Measurements from ENCODE around the gene RIPOR1. TPM values are rescaled to one million over a fixed set of nuclear protein-coding genes. Genes with fewer than 3 reads are reported as not detected.

Gene RIPOR1
- polyA plus RNA-seq, 1 of the 3 experiments (the other 2 are of a cell fraction) = 24.7 TPM

GRCh38 chr16:67565470-67566100, 37.0 kb downstream of the RIPOR1 start:
- Histone ChIP-seq H3K27ac (ENCODE audit: low read depth in 2 of 2, low read length in 1 of 2) (no peak overlapping the region), H3K79me2 (ENCODE audit: insufficient read depth) (peaks cover 86% of the 10 kb centered on the region), H3K4me2 (no peak overlapping the region), H3K4me3 (ENCODE audit: low read depth in 2 of 2, low read length in 1 of 2) (no peak overlapping the region), H3K27me3 (ENCODE audit: insufficient read depth) (no peaks in the 10 kb centered on the region), H3K9me3 (no peaks in the 10 kb centered on the region), H3K9ac (no peak overlapping the region), H3K9me2 (no peaks in the 10 kb centered on the region), H3F3A (replicated peaks; ENCODE audit: insufficient read depth) (peaks cover 26% of the 10 kb centered on the region), H3K4me1 (ENCODE audit: control insufficient read depth in 1 of 2, insufficient read depth in 2 of 2, low read depth in 1 of 2, low read length in 1 of 2) (peaks cover 0 to 13% of the 10 kb centered on the region in 2 experiments; a peak in 2 of 4 replicates), H3K36me3 (replicated peaks in 1 of 2; ENCODE audit: control insufficient read depth in 1 of 2, insufficient read depth in 2 of 2, low read length in 1 of 2) (no peaks in the 10 kb centered on the region), H2AFZ (ENCODE audit: low read depth) (no peak overlapping the region), H4K20me1 (ENCODE audit: insufficient read depth) (peaks cover 62% of the 10 kb centered on the region)
- ChIA-PET POLR2A (no interaction called here), CTCF (interaction anchor here (1.2 to 6.6 kb wide), 2 partner anchors 44 to 79 kb away, joined by 5 to 81 read pairs; partner anchors contain the start of gene CARMIL2)
- WGBS (ENCODE audit: low lambda C conversion rate) = 96% methylated on average over 8 of the region's 8 CpGs
- TF ChIP-seq USF2 (IDR thresholded peaks at IDR 0.05; ENCODE audit: borderline replicate concordance, low read depth, low read length) (no peak), JUND (IDR thresholded peaks at IDR 0.05) (no peak), RCOR1 (IDR thresholded peaks at IDR 0.05; ENCODE audit: low read length) (no peak), TEAD4 (IDR thresholded peaks at IDR 0.05; ENCODE audit: borderline replicate concordance, insufficient read depth) (no peak)
- no peak for DNase-seq

DNA sequence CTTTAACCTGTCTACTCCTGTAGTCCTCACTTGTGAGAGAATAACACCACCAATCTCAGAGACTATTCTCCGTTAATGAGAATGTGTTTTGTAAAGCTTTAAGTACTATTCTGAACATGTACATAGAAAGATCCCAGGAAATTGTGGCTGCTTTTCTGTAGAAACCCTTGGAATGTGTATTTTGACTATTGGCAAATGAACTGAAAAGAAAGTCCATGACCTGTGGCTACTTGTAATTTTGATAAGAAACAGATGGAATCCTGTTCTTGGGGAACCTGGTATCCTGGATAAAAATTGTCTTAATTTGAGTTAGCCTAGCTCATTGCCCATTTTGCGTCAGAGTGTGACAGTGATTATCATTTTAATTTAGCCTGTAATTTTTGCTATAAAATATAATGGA, 42.8 kb downstream of the RIPOR1 start:
- peak overlapping the region; percentile 54 to 88 for H3K27ac ChIP-seq (ENCODE audit: low read depth in 2 of 2, low read length in 1 of 2)
- H2AFZ ChIP-seq (ENCODE audit: low read depth) = no peak overlapping the region
- ChIA-PET CTCF (interaction anchor here (0.7 to 4.1 kb wide), 5 partner anchors 9 to 90 kb away, joined by 3 to 21 read pairs (median 3); partner anchors contain the start of genes CARMIL2 and CTCF), POLR2A (interaction anchor here (0.9 kb wide), 1 partner anchor 15 kb away, joined by 3 read pairs; no protein-coding TSS in a partner anchor)
- H3K36me3 ChIP-seq (replicated peaks in 1 of 2; ENCODE audit: control insufficient read depth in 1 of 2, insufficient read depth in 2 of 2, low read length in 1 of 2) = peaks cover 0 to 28% of the 10 kb centered on the region in 2 experiments
- H3K79me2 ChIP-seq (ENCODE audit: insufficient read depth) = peaks cover 99% of the 10 kb centered on the region
- peak overlapping the region; percentile 50; the same call in 1 of the 2 replicates for H3K9ac ChIP-seq
- 50% methylated on average over 2 of the region's 2 CpGs for WGBS (ENCODE audit: low lambda C conversion rate)
- H3F3A ChIP-seq (replicated peaks; ENCODE audit: insufficient read depth) = peaks cover 30% of the 10 kb centered on the region
- peak overlapping the region in 1 of 2 experiments; percentile 9; a peak in 2 of 4 replicates for H3K4me3 ChIP-seq (ENCODE audit: low read depth in 2 of 2, low read length in 1 of 2)
- no peaks in the 10 kb centered on the region for H3K27me3 ChIP-seq (ENCODE audit: insufficient read depth)
- DNase-seq = no peak
- H3K9me3 ChIP-seq = no peaks in the 10 kb centered on the region
- TF ChIP-seq NFIC (IDR thresholded peaks at IDR 0.05; ENCODE audit: borderline replicate concordance) (0 out of 2 replicates have a peak, but pooled peaks have one; percentile 7), RCOR1 (IDR thresholded peaks at IDR 0.05; ENCODE audit: low read length) (no peak), FOXJ3 (CRISPR knock-in tag; IDR thresholded peaks at IDR 0.05) (no peak), EP300 (IDR thresholded peaks at IDR 0.05; ENCODE audit: borderline replicate concordance in 1 of 2, low read depth in 1 of 2, low read length in 1 of 2) (no peak), MXI1 (IDR thresholded peaks at IDR 0.05; ENCODE audit: low read depth, low read length) (no peak), TCF12 (IDR thresholded peaks at IDR 0.05) (peak; percentile 76), RFX5 (IDR thresholded peaks at IDR 0.05; ENCODE audit: low read length) (no peak)
- TF ChIP-seq, protein P1, sequence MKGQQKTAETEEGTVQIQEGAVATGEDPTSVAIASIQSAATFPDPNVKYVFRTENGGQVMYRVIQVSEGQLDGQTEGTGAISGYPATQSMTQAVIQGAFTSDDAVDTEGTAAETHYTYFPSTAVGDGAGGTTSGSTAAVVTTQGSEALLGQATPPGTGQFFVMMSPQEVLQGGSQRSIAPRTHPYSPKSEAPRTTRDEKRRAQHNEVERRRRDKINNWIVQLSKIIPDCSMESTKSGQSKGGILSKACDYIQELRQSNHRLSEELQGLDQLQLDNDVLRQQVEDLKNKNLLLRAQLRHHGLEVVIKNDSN (IDR thresholded peaks at IDR 0.05; ENCODE audit: borderline replicate concordance, low read depth) = no peak
- TF ChIP-seq, protein P2, sequence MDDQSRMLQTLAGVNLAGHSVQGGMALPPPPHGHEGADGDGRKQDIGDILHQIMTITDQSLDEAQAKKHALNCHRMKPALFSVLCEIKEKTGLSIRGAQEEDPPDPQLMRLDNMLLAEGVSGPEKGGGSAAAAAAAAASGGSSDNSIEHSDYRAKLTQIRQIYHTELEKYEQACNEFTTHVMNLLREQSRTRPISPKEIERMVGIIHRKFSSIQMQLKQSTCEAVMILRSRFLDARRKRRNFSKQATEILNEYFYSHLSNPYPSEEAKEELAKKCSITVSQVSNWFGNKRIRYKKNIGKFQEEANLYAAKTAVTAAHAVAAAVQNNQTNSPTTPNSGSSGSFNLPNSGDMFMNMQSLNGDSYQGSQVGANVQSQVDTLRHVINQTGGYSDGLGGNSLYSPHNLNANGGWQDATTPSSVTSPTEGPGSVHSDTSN (IDR thresholded peaks at IDR 0.05) = no peak
- H3K9me2 ChIP-seq = no peaks in the 10 kb centered on the region
- H3K4me2 ChIP-seq = peak overlapping the region; percentile 35
- H3K4me1 ChIP-seq (ENCODE audit: control insufficient read depth in 1 of 2, insufficient read depth in 2 of 2, low read depth in 1 of 2, low read length in 1 of 2) = peaks cover 0 to 14% of the 10 kb centered on the region in 2 experiments; a peak in 2 of 4 replicates
- peaks cover 59% of the 10 kb centered on the region for H4K20me1 ChIP-seq (ENCODE audit: insufficient read depth)

Measured in SK-N-SH (cell line).